OCI-LY1 (cell line): Measurements from ENCODE around the gene MSRB3.

Source experiments
- H2AFZ ChIP-seq: fragments of 200-600 bp; sonication (generic), shearing (Covaris generic); 2 replicates; pipeline ENCODE4 v1.6.0; 2014; ENCODE audit warnings: antibody characterized with exemption, mild to moderate bottlenecking, low read length
- H3F3A ChIP-seq: fragments of 200-600 bp; sonication (generic), shearing (Covaris generic); 2 replicates; pipeline ENCODE4 v1.6.0; 2014; ENCODE audit warnings: mild to moderate bottlenecking, antibody characterized with exemption, low read length, moderate library complexity; ENCODE audit not compliant: insufficient read depth
- H3K27ac ChIP-seq: fragments of 200-600 bp; sonication (generic); 2 replicates; pipeline ENCODE4 v1.5.1; 2014; ENCODE audit warnings: low read length, mixed run types, mild to moderate bottlenecking, low read depth; ENCODE audit not compliant: poor library complexity, severe bottlenecking
- H3K27me3 ChIP-seq: fragments of 200-600 bp; sonication (generic); 2 replicates; pipeline ENCODE4 v1.6.0; 2014; ENCODE audit warnings: antibody characterized with exemption, mild to moderate bottlenecking, low read length, moderate library complexity; ENCODE audit not compliant: insufficient read depth
- H3K36me3 ChIP-seq: fragments of 200-600 bp; sonication (generic); 2 replicates; pipeline ENCODE4 v1.6.1; 2014; ENCODE audit warnings: mild to moderate bottlenecking, antibody characterized with exemption, low read length, moderate library complexity, mixed read lengths; ENCODE audit not compliant: insufficient read depth
- H3K4me1 ChIP-seq: fragments of 200-600 bp; sonication (generic); 2 replicates; pipeline ENCODE4 v1.5.1; 2014; ENCODE audit warnings: mild to moderate bottlenecking, low read length, moderate library complexity; ENCODE audit not compliant: insufficient read depth, severe bottlenecking
- H3K4me2 ChIP-seq: fragments of 200-600 bp; sonication (generic), shearing (Covaris generic); 2 replicates; pipeline ENCODE4 v1.6.1; 2014; ENCODE audit warnings: low read length
- H3K4me3 ChIP-seq: fragments of 200-600 bp; sonication (generic); 2 replicates; pipeline ENCODE4 v1.5.1; 2014; ENCODE audit warnings: low read length, low read depth, mild to moderate bottlenecking, mixed read lengths; ENCODE audit not compliant: poor library complexity, severe bottlenecking
- H3K79me2 ChIP-seq: fragments of 200-600 bp; shearing (Covaris generic); 2 replicates; pipeline ENCODE4 v1.6.1; 2016; ENCODE audit warnings: mixed run types, low read length, mixed read lengths; ENCODE audit not compliant: insufficient read depth
- H3K9ac ChIP-seq: fragments of 200-600 bp; sonication (generic), shearing (Covaris generic); 2 replicates; pipeline ENCODE4 v1.6.1; 2014; ENCODE audit warnings: mild to moderate bottlenecking, low read length, mixed read lengths
- H3K9me2 ChIP-seq: fragments of 200-600 bp; sonication (generic), shearing (Covaris generic); 2 replicates; pipeline ENCODE4 v1.6.1; 2014; ENCODE audit warnings: low read depth, mild to moderate bottlenecking, low read length, mixed read lengths
- H3K9me3 ChIP-seq: fragments of 200-600 bp; shearing (Covaris generic); 2 replicates; pipeline ENCODE4 v1.6.1; 2014; ENCODE audit warnings: low read length, mixed read lengths
- H4K20me1 ChIP-seq: fragments of 200-600 bp; sonication (generic), shearing (Covaris generic); 2 replicates; pipeline ENCODE4 v1.6.0; 2016; ENCODE audit warnings: mild to moderate bottlenecking, low read length; ENCODE audit not compliant: insufficient read depth
- EZH2 ChIP-seq: fragments of 200-600 bp; sonication (generic), shearing (Covaris generic); IDR thresholded peaks from 2 replicates; pipeline ENCODE4 v1.8.0; 2017; ENCODE audit warnings: borderline replicate concordance, mixed run types, mild to moderate bottlenecking, antibody characterized with exemption, low read length, moderate library complexity, mixed read lengths
- TF ChIP-seq, protein P1 (sequence below): fragments of 200-600 bp; sonication (generic), shearing (Covaris generic); IDR thresholded peaks from 2 replicates; pipeline ENCODE4 v1.5.1; 2017; ENCODE audit warnings: mild to moderate bottlenecking, antibody characterized with exemption, low read length, moderate library complexity, mixed read lengths

Gene MSRB3

DNA sequence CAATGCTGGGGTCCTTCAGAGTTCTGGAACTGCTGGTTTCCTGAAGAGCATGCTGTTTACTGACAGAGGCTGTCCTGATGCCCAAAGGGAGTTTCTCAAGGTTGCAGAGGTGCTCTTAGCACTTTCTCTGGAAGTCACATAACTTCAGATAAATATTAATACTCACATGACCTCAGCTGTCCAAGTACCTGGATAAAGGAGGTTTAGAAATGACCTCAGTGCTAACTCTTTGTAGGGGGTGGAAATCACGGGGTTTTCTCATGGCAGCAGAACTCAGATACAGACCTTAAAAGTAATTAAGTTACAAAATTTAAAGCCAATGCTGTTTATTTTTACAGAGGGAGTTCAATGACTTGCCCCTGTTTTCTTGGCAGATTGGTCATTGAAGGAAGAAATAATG, 225.9 kb downstream of the MSRB3 start:
- Histone ChIP-seq H4K20me1 (no peaks in the 10 kb centered on the region), H3K9ac (no peak overlapping the region), H3K4me3 (no peak overlapping the region), H2AFZ (no peak overlapping the region), H3K9me3 (no peaks in the 10 kb centered on the region), H3K9me2 (no peaks in the 10 kb centered on the region), H3F3A (no peaks in the 10 kb centered on the region), H3K4me2 (no peak overlapping the region), H3K27ac (no peak overlapping the region), H3K36me3 (no peaks in the 10 kb centered on the region), H3K4me1 (no peaks in the 10 kb centered on the region), H3K27me3 (no peaks in the 10 kb centered on the region), H3K79me2 (no peaks in the 10 kb centered on the region)
- no peak for TF ChIP-seq EZH2
- TF ChIP-seq, protein P1, sequence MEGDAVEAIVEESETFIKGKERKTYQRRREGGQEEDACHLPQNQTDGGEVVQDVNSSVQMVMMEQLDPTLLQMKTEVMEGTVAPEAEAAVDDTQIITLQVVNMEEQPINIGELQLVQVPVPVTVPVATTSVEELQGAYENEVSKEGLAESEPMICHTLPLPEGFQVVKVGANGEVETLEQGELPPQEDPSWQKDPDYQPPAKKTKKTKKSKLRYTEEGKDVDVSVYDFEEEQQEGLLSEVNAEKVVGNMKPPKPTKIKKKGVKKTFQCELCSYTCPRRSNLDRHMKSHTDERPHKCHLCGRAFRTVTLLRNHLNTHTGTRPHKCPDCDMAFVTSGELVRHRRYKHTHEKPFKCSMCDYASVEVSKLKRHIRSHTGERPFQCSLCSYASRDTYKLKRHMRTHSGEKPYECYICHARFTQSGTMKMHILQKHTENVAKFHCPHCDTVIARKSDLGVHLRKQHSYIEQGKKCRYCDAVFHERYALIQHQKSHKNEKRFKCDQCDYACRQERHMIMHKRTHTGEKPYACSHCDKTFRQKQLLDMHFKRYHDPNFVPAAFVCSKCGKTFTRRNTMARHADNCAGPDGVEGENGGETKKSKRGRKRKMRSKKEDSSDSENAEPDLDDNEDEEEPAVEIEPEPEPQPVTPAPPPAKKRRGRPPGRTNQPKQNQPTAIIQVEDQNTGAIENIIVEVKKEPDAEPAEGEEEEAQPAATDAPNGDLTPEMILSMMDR = no peak

DNA sequence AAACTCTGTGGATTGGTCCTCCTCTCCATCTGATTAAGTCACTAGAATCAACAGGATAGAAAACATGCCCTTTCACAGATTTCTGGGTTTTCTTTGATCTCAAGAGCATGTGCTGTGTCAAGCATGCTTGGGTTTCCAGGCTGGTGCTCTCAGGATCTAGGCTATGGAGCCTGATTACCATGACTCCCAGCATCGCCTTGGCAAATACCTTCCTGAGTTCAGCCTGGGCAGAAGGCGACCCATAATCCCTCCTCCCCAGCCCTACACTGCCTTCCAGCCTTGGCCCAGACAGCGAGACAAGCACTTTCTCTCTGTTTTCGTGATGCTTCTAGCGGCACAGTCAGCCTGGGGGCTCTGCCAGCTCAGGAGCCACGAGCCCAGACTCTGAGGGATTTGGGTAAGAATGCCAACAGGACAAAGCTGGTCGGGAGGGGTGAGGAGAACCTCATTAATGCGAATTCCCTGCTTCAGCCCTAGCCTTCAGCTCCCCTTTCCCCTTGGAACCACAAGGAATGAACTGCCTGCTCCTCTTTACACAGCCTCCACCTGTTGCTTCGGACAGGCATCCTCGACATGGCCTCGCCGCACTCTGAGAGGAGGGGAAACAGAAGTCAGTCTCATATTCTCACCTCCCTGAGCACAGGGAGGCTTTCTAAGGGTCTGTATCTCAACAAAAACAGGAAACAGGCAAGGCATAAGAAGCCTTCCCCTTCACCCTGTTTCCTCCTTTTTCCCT, 227.1 kb downstream of the MSRB3 start:
- H3K9ac ChIP-seq = no peak overlapping the region
- no peaks in the 10 kb centered on the region for H3K36me3 ChIP-seq
- no peaks in the 10 kb centered on the region for H3K9me3 ChIP-seq
- no peaks in the 10 kb centered on the region for H3K27me3 ChIP-seq
- no peak overlapping the region for H2AFZ ChIP-seq
- no peak overlapping the region for H3K4me3 ChIP-seq
- no peaks in the 10 kb centered on the region for H4K20me1 ChIP-seq
- H3K4me1 ChIP-seq = no peaks in the 10 kb centered on the region
- TF ChIP-seq, protein P1 = no peak
- no peak for TF ChIP-seq EZH2
- H3K27ac ChIP-seq = no peak overlapping the region
- no peaks in the 10 kb centered on the region for H3K9me2 ChIP-seq
- no peak overlapping the region for H3K4me2 ChIP-seq
- H3F3A ChIP-seq = no peaks in the 10 kb centered on the region
- no peaks in the 10 kb centered on the region for H3K79me2 ChIP-seq

DNA sequence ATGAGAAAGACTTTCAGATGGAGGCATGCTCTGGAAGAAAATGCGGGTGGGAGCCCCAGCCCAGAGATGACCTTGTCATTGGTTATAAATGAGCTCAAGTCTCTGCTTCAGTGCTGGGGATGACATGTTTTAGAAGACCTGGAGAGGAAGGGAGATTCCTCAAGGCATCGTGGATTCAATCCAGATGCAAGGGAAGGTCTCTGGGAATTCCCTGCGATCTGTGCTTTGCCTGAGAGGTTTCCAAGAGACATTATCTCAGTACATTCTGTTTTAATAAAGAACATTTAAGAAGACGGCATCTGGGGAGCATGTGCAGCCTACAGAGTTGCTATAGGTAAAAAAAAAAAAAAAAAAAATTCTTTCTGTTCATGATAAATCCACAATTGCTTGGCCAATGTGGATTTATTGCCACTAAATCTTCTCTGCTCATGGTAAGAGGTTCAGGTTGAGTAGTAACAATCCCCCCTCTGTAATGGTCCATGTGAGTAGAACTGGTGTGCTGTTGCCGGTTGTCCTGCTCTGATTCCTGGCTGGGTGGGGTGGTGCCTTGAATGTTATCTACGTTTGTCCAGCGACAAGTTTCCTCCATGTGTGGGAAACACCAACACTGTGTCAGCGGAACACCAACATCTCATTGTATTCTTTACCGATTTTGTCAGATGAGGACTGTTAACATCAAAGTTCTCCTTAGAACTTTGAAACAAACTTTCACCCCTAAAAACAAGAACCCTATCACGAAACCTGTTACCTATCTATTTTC, 230.0 kb downstream of the MSRB3 start:
- Histone ChIP-seq H2AFZ (no peak overlapping the region), H3K36me3 (no peaks in the 10 kb centered on the region), H4K20me1 (no peaks in the 10 kb centered on the region), H3K27ac (no peak overlapping the region), H3K4me2 (no peak overlapping the region), H3K4me1 (no peaks in the 10 kb centered on the region), H3K9me2 (no peaks in the 10 kb centered on the region), H3K9me3 (no peaks in the 10 kb centered on the region), H3K4me3 (no peak overlapping the region), H3F3A (no peaks in the 10 kb centered on the region), H3K27me3 (no peaks in the 10 kb centered on the region), H3K79me2 (no peaks in the 10 kb centered on the region), H3K9ac (no peak overlapping the region)
- no peak for TF ChIP-seq EZH2
